ENCODE results near the gene ACSM6. TPM values are rescaled to one million over a fixed set of nuclear protein-coding genes. Genes with fewer than 3 reads are reported as not detected.

ACSM6 gene
- total and polyA plus RNA-seq, 8 donors: 0.13 to 7.5 (median 0.68) TPM; not detected in 3

DNA sequence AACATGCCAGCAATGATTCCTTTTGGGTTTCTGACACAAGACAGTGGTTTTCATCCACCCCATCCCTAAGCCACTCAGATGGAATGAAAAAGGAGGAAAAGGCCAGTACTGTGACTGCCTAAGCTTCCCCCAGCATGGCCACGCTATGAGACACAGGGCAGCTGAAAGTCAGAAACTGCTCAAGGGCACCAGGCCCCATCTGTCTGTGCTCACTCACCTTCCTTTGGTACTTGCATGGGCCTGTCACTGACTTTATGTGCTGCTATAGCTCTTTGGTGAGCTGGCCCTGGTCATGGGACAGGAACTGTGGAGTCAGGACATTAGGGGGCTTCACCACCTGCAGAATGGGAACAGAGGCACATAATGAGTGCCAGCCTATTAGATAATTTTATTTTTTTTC lies 21.2 kb upstream of the ACSM6 start:
- 69 to 89% (median 81%) methylated on average over 1 of the region's 1 CpG for WGBS, 5 donors

DNA sequence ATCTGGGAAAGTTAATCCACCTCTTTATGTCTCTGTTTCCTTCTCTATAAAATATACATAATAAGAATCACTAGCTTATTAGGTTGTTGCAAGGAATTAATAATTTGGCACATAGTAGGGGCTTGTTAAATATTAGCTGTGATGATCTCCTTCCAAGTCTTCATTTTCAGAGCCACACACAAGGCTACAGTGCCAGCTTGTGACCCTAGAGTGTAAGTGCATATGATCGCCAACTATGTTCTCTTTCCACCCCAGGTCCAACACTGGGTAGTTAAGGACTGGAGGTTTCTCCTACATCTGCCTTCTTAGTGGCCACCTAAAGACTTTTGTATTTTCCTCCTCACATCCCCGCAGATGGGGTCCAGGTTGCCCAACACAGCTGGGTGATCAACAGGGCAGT lies 17.9 kb upstream of the ACSM6 start:
- Histone ChIP-seq H3K27ac (peak overlapping the region in 1 of 5 donors; percentile 50), H3K4me3 (no peak overlapping the region), H3K36me3 (no peaks in the 10 kb centered on the region), H3K9me3 (peaks cover 0 to 5% (median 0%) of the 10 kb centered on the region in 4 donors), H3K27me3 (no peaks in the 10 kb centered on the region), H3K4me1 (peaks cover 0 to 9% (median 0%) of the 10 kb centered on the region in 4 donors)
- 86 to 100% (median 97%) methylated on average over 2 of the region's 2 CpGs for WGBS, 5 donors
- intact Hi-C loops (cut with DNase I; ENCODE audit: low total_unique reads): no loop called here
- DNase-seq: no peak
- no peak for TF ChIP-seq POLR2AphosphoS5 (IDR thresholded peaks at IDR 0.05)
- TF ChIP-seq EP300 (IDR thresholded peaks at IDR 0.05): no peak
- TF ChIP-seq, protein P1, sequence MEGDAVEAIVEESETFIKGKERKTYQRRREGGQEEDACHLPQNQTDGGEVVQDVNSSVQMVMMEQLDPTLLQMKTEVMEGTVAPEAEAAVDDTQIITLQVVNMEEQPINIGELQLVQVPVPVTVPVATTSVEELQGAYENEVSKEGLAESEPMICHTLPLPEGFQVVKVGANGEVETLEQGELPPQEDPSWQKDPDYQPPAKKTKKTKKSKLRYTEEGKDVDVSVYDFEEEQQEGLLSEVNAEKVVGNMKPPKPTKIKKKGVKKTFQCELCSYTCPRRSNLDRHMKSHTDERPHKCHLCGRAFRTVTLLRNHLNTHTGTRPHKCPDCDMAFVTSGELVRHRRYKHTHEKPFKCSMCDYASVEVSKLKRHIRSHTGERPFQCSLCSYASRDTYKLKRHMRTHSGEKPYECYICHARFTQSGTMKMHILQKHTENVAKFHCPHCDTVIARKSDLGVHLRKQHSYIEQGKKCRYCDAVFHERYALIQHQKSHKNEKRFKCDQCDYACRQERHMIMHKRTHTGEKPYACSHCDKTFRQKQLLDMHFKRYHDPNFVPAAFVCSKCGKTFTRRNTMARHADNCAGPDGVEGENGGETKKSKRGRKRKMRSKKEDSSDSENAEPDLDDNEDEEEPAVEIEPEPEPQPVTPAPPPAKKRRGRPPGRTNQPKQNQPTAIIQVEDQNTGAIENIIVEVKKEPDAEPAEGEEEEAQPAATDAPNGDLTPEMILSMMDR (IDR thresholded peaks at IDR 0.05): no peak
- no peak for TF ChIP-seq POLR2A (IDR thresholded peaks at IDR 0.05)

More for the DNA sequence above, 21.2 kb upstream of the ACSM6 start:
- Histone ChIP-seq H3K36me3 (no peaks in the 10 kb centered on the region), H3K4me3 (no peak overlapping the region), H3K4me1 (no peaks in the 10 kb centered on the region), H3K27me3 (no peaks in the 10 kb centered on the region), H3K27ac (no peak overlapping the region), H3K9me3 (peaks cover 0 to 5% (median 0%) of the 10 kb centered on the region in 4 donors)
- intact Hi-C loops (cut with DNase I; ENCODE audit: low total_unique reads): no loop called here
- no peak for DNase-seq
- TF ChIP-seq POLR2A (IDR thresholded peaks at IDR 0.05): no peak
- no peak for TF ChIP-seq EP300 (IDR thresholded peaks at IDR 0.05)
- no peak for TF ChIP-seq POLR2AphosphoS5 (IDR thresholded peaks at IDR 0.05)
- TF ChIP-seq, protein P1 (IDR thresholded peaks at IDR 0.05): no peak

DNA sequence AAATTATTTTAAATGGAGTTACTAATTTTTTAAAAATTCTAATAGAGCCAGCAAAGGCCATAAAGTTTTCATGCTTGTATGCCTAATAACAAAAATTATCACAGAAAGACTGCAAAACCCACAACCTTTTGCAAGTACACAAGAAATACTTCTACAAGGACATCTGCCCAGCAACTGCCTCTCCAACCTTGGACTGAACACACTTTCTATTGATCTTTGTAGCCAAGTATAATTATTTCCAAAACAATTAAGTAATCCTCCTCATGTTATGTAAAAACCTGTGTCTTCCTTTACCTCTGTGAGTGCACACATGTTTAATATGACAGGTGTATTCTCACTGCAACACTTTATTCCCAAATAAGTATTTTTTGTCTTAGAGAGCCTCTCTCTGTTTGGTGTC lies 16.6 kb upstream of the ACSM6 start:
- intact Hi-C loops (cut with DNase I; ENCODE audit: low total_unique reads): no loop called here
- no peak overlapping the region for H3K4me3 ChIP-seq
- no peak for DNase-seq
- H3K27me3 ChIP-seq: no peaks in the 10 kb centered on the region
- no peaks in the 10 kb centered on the region for H3K36me3 ChIP-seq
- H3K4me1 ChIP-seq: peaks cover 0 to 15% (median 8%) of the 10 kb centered on the region in 4 donors
- TF ChIP-seq POLR2A (IDR thresholded peaks at IDR 0.05) (no peak), EP300 (IDR thresholded peaks at IDR 0.05) (no peak), POLR2AphosphoS5 (IDR thresholded peaks at IDR 0.05) (no peak)
- TF ChIP-seq, protein P1 (IDR thresholded peaks at IDR 0.05): no peak
- H3K27ac ChIP-seq: peak overlapping the region in 1 of 5 donors; percentile 38
- H3K9me3 ChIP-seq: peaks cover 0 to 5% (median 0%) of the 10 kb centered on the region in 4 donors

DNA sequence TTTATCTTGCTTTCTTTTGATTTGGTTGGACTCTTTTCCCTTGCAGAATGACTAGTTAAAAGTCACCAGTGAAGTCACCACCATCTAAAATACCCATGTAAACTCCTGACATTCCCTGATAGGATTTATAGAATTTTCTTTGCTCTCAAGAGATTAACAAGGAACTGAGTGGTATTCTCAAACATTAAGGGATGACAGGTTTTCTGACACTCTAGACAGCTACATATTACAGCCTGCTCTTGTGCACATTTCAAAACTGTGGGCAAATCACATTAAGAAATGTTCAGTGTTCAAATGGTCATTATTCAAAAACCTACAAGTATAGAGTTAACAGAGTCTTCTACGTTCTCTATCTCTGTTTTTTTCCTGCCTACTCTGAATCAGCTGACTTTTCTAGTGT lies 15.8 kb upstream of the ACSM6 start:
- Histone ChIP-seq H3K4me3 (no peak overlapping the region), H3K27ac (peak overlapping the region in 3 of 5 donors; percentile 27 to 42 (median 31)), H3K4me1 (peaks cover 0 to 23% (median 13%) of the 10 kb centered on the region in 4 donors), H3K36me3 (no peaks in the 10 kb centered on the region), H3K27me3 (no peaks in the 10 kb centered on the region), H3K9me3 (peaks cover 0 to 5% (median 0%) of the 10 kb centered on the region in 4 donors)
- DNase-seq: no peak
- intact Hi-C loops (cut with DNase I; ENCODE audit: low total_unique reads): no loop called here
- TF ChIP-seq EP300 (IDR thresholded peaks at IDR 0.05) (no peak), POLR2AphosphoS5 (IDR thresholded peaks at IDR 0.05) (no peak), POLR2A (IDR thresholded peaks at IDR 0.05) (no peak)
- TF ChIP-seq, protein P1 (IDR thresholded peaks at IDR 0.05): no peak
- 19 to 40% (median 30%) methylated on average over 1 of the region's 1 CpG for WGBS, 5 donors

All from stomach (tissue), 9 donors.